AG10803 (cell line): ENCODE results near the gene ZNF414.
A peak's percentile ranks its signal among the peaks of the same experiment; 100 is the strongest.

Experiments
- DNase-seq: peaks from one replicate; pipeline ENCODE4 v3.0.0; 2010; ENCODE audit warnings: low read depth
- H3K4me3 ChIP-seq: 2 replicates; pipeline ENCODE4 v1.5.1; 2011; ENCODE audit warnings: mild to moderate bottlenecking, low read length, control low read depth
- CTCF ChIP-seq: conservative IDR thresholded peaks from 2 replicates; pipeline ENCODE4 v1.5.1; 2011; ENCODE audit warnings: mild to moderate bottlenecking, low read length, control low read depth, inconsistent platforms

ZNF414 gene

GRCh38 chr19:8476524-8476923 is 37.4 kb downstream of the ZNF414 start:
- no peak for DNase-seq
- no peak for TF ChIP-seq CTCF
- H3K4me3 ChIP-seq = no peak overlapping the region

GRCh38 chr19:8475005-8475404 is 39.0 kb downstream of the ZNF414 start:
- no peak for DNase-seq
- H3K4me3 ChIP-seq = no peak overlapping the region
- no peak for TF ChIP-seq CTCF

- no peak overlapping the region for H3K4me3 ChIP-seq
- no peak for DNase-seq
These were observed 40.1 kb downstream of the ZNF414 start for GRCh38 chr19:8473648-8474476.

GRCh38 chr19:8469613-8470368 is 44.2 kb downstream of the ZNF414 start:
- TF ChIP-seq CTCF = no peak
- DNase-seq = no peak
- H3K4me3 ChIP-seq = no peak overlapping the region

More at GRCh38 chr19:8473648-8474476, 40.1 kb downstream of the ZNF414 start:
- no peak for TF ChIP-seq CTCF

- TF ChIP-seq CTCF = no peak
- H3K4me3 ChIP-seq = no peak overlapping the region
These were observed 45.1 kb downstream of the ZNF414 start for GRCh38 chr19:8468761-8469373.

GRCh38 chr19:8468124-8468523 is 45.8 kb downstream of the ZNF414 start:
- no peak overlapping the region for H3K4me3 ChIP-seq
- no peak for DNase-seq
- no peak for TF ChIP-seq CTCF

More at GRCh38 chr19:8468761-8469373, 45.1 kb downstream of the ZNF414 start:
- peak; percentile 63 for DNase-seq
